DMS153 treated with DMSO at 0.1 percent for 48 hours (cell line): ENCODE data around the gene HYAL3.
"Not testable (repeated sequence)": the region's sequence is repeated elsewhere in the genome, so short reads cannot be mapped to it uniquely, and the experiment has no call there.

Experiments used
- DNase-seq: peaks from one replicate; lab custom pipeline; 2025; ENCODE audit not compliant: unreplicated experiment; lab: John Stamatoyannopoulos, UW

The HYAL3 gene

DNA sequence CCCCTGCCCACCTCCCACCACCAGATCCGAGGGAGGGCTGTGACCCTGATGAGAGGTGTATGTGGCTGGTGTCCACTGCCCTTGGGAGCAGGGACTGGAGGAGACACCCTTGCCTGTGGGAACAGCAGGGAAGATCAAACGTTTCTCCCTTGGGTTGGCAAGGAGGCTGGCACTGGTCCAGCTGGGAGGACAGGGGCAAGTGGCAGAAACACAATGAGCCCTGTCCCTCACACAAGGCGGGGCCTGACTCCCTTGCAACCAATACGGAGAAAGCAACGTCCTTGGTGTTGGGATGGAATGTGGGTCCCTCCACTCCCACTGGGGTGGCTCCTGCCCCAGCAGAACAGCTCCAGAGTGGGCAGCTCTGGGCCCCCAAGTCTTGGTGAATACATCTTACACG lies 18.1 kb upstream of the HYAL3 start:
- DNase-seq = no peak

DNA sequence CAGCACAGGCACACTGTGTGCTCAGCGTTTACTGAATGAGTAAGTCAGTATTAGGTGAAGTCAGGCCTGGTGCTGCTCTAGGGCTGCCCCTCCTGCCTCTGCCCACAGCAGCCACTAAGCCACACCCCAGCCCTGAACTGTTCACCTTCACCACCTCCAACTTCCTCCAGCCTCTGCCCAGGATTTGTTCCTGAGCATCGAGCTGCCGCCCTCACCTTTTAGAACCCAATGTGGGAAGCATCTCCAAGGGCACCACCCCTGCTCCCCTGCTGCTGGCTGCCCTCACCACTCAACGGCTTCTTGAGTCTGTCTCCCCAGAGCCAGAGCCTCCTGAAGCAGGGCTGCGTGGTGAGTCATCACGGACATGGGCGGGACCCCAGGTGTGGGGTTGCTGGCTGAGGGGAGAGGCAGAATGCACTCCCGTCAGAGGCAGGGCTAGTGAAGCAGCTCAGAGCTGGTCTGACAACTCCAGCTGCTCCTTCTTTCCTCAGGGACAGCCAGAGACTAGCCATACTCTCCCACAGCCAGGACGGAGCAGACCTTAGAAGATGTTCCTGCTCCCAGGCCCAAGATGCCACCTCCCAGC lies 17.5 kb upstream of the HYAL3 start:
- no peak for DNase-seq

DNA sequence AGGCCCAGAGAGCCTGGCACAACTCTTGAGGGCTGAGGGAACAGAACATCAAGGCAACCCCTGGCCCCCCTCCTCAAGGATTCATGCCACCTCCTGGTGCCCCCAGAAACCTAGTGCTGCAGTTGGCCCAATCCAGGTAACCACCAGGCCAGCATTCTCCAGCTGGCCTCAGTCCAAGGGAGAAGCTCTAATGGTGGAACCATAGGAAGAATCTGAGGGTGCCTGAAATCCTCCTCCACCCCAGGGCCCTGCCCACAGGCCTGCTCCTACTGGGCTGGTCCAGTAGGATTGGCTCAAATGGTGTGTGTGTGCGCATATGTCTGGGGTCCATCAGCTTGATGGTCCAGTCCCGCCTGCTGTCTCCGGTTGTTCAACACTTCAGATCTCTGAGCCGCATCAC lies 15.6 kb upstream of the HYAL3 start:
- DNase-seq = no peak

DNA sequence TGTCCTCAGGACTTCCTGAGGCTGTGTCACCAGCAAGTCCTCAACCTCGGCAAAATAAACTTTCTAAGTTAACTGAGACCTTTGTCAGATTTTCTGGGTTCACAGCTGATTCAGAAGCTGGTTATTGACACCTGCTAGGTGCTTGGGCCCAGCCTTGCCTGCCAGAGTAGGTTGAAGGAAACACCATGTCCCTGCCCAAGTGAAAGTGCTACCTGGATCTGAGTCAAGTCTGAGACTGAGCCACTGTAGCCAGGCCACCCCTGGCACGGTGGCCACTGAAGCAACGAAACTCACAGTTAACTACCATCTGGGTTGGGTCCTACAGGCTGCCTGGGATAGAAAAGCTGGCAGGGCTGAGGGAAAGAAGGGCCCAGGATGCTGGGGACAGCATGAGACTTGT lies 15.1 kb upstream of the HYAL3 start:
- DNase-seq = no peak

DNA sequence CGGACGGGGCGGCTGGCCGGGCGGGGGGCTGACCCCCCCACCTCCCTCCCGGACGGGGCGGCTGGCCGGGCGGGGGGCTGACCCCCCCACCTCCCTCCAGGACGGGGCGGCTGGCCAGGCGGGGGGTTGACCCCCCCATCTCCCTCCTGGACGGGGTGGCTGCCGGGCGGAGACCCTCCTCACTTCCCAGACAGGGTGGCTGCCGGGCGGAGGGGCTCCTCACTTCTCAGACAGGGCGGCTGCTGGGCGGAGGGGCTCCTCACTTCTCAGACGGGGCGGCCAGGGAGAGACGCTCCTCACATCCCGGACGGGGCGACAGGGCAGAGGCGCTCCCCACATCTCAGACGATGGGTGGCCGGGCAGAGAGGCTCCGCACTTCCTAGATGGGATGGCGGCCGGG lies 12.8 kb upstream of the HYAL3 start:
- not testable (repeated sequence) for DNase-seq

DNA sequence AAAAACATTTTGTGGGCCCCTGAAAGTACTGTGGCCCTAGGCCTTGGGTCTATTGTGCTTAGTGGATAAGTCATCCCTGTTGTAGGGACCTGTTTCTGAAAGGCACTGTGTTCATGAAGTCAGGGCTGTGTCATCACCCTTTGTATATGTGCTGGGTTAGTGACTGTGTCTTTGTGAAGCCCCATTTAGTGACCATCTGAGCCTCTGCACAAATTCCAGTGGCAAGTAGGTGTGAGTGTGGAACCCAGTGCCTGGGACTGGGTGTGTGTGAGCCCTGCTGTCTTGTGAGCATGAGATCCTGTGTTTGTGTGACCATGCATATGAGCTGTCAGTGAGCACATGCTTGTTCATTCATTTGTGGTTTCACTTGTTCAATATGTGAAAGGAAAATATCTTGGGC lies 5.4 kb upstream of the HYAL3 start:
- DNase-seq = no peak

DNA sequence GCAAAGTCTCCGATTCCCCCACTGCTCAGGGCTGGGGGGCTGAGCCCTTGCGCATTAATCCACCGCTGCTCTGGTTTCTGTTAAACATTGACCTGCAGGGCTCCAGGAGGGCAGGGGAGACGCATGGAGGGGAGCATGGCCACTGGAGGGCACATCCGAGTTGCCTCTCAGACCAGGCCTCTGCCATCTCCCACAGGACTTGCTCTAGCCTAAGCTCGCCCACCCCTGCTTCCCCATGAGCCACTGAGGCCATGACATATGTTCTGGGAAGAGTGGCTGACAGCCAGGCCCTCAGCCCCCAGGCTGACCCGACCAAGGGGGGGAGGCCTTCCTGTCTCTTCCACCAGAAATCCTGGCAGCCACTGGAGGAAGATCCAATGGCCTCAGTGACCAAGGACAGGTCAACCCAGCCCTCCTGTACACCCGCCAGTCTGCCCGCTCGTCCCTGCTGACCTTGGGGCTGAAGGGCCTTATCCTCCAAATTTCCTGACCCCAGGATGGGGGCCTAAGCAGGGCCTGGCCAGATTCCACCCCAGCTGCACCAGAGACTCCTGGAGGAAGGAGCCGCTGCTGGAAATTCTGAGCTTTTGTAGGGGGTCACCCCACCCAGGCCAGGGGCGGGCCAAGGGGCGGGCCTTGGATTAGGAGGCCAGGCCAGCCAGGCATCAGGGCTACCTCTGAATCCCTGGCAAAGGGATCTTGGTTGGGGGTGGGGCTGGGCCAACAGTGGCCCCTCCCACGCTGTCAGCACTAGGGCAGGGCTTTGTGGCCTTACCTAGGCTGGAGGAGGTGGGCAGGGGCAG lies 4.0 kb upstream of the HYAL3 start, which contains the start of gene HYAL1:
TSS of gene HYAL1 (minus strand) at position 562 of the 803 bp plus-strand sequence. CDS start 618 bp downstream, outside the sequence.
- DNase-seq = no peak

DNA sequence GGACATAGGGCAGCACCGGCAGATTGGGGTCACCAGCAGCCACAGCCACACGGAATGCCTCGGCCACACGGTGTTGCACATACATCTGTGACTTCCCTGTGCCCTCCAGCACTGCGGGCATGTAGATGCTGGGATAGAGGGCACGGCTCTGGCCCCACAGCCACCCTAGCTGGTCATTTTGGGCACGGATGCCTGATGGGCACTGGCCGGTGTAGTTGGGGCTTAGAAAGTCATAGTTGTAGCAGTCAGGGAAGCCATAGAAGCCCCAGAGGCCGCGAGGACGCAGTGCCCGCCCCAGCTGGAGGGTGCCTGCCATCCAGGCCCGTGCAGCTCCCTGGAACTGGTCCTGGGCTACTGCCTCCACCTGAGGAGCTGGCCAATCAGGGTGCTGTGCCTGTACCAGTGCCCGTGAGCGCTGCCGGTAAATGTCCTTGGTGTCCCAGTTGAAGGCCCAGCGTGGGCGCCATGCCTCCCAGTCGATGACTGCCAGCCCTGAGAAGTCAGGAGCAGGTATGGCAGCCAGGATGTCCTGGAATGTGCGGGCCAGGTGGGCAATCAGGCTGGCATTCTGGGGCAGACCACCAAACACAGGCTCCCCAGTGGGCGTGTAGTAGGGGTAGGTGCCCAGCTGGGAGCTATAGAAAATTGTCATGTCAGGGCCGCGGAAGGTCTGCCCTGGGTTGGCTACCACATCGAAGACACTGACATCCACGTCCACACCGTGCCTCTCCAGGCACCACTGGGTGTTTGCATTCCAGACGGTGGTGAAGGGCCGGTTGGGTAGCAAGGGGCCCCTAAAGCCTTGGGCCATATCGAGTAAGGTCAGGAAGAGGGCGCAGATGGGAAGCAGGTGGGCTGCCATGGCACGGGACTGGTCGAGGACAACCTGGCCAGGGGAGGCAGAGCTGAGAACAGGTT lies 3.1 kb upstream of the HYAL3 start:
- DNase-seq = no peak

DNA sequence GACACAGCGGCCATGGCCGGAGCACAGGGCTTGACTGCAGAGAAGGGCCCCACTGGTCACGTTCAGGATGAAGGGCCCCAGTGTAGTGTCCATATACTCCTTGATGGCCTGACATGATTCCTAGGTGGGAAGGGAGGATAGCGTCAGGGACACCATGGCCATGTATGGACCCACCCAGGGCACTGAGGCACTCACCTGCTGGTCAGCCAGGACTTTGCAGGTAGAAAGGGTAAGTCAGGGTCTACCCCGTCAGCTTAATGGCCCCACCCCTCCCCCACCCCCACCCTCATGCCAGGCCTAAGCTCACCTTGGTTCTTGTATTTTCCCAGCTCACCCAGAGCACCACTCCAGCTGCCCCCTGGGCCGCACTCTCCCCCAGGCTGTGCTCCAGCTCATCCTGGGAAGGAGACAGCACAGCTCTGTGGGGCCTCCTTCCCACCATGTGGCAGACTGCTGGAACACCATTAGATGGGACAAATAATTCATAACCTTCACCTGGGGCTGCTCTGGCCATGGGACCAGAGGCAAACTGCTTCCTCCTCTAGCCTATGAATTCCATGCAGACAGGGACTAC lies 1.6 kb upstream of the HYAL3 start:
- DNase-seq = no peak

DNA sequence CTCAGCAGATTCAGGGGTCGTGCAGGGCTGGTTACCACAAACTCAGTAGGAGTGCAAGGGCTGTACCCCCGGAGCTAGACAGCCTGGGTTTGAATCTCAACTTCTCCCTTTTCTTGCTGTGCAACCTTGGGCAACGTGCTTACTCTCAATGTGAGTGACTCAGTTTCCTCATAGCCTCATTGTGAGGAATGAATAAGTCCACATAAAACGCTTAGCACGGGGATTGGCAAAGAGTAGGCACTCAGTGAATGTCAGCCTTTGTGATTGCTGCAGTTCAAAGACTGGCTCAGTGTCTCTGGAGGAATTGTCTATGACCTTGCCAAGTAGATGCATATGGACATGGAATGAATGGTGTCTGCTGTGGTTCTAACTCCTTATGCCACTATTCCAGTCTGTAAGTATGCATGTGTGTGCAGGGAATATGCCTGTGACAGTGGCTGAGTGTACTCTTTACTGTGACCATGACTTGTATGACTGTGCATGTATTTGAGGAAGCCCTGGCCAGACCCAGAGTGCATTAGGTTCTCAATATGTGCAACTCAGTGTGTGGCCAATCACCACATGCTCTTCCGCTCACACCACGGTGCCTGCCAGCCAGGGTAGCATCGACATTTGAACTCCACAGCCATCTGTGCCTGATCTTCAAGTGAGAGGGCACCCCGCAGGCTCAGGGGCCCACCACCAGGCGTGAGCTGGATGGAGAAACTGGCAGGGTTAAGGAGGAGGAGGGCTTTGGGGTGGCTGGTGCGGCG lies 900 bp upstream of the HYAL3 start:
- no peak for DNase-seq

DNA sequence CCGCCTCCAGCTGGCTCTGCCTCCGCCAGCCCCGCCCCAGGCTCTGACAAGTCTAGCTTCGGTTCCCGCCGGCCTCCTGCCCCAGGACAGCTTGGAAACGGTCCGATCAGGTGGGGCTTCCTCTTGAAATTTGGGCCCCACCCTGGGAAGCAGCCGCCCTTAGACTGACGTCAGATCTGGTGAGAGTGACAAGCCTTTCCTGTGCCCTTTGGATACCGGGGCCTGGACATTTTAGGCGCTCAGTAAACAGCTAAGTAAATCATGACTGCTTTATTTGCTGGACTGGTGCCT lies 378 bp upstream of the HYAL3 start:
- no peak for DNase-seq

DNA sequence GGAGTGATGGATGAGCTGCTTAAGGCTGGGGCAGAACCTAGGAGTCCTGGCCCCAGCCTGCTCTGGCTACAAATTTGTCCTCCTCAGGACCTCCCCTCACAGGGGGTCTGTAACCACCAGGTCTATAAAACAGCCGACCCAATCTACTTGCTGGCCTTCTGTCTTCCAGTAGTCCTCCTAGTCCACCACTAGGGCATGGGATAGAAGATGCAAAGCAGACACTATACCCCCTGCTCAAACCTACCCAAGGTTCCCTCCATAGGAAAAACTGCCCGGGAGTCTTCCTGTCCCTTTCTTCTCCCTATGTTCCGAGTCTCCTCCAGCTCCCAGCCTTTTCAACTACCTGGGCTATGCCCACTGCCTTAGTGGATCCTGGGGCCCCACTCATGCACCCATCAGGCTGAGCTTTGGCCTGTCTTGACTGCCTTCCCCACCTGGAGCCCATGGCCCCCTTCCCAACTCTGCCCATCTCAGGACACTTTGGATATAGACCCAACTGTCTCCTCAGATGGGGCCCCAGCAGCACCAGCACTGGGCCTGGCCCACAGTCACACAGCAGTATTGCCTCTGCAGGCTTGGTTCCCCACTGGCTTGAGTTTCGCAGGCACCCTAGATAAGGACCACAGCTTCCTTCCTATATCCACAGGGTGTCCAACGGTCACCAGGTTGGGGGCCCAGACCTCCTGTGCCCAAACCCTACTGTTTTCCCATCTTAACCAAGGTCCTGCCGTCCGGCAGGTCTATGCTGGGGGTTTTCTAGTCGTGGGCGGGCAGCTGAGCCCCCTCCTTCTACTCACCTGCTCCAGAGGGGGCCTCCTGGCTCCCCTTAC lies 1.1 kb downstream of the HYAL3 start:
- no peak for DNase-seq

DNA sequence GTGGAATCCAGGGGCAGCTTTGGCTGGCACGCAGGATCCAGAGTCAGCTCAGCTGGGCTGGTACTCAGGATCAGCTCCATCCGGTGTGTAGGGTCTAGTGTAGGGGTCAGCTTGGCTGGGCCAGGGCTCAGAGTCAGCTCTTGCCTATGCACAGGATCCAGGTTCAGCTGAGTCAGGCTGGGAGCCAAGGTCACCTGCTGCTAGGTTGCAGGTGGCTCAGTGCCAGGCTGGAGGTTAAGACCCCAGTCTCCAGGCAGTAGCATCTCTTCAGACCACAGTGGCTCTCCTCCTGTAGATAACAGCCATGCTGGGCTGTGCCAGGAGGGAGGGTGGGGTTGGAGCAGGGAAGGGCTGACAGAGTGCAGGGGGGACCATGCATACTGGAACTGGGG lies 1.8 kb downstream of the HYAL3 start:
- no peak for DNase-seq

DNA sequence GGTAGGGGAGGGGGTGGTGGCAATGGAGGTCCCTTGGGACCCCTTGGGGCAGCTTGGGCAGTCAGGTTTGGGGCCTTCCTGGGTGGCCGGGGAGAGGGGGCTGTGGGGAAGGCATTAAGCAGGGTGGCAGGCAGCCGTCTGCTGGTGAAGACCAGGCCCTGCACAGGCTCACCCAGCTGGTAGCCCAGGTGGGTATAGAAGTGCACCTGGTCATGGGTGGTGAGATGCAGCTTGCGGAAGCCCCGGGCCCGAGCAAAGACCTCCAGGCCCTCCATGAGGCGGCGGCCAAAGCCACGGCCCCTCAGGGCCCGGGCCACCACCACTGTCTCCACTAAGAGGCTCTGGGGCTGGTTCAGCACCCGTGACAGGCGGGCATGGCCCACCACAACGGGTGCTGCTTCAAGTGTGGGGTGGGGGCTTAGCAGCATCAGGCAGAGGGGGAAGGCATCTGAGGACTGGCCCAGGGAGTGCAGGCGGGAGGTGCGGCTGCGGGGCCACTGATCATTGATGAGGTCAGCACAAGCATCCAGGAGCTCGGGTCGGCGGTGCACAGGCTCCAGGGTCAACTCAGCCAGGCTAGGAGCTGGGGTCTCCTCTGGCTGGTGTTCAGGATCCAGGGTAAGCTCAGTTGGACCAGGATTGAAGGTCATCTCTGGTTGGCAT lies 2.4 kb downstream of the HYAL3 start:
- DNase-seq = no peak

DNA sequence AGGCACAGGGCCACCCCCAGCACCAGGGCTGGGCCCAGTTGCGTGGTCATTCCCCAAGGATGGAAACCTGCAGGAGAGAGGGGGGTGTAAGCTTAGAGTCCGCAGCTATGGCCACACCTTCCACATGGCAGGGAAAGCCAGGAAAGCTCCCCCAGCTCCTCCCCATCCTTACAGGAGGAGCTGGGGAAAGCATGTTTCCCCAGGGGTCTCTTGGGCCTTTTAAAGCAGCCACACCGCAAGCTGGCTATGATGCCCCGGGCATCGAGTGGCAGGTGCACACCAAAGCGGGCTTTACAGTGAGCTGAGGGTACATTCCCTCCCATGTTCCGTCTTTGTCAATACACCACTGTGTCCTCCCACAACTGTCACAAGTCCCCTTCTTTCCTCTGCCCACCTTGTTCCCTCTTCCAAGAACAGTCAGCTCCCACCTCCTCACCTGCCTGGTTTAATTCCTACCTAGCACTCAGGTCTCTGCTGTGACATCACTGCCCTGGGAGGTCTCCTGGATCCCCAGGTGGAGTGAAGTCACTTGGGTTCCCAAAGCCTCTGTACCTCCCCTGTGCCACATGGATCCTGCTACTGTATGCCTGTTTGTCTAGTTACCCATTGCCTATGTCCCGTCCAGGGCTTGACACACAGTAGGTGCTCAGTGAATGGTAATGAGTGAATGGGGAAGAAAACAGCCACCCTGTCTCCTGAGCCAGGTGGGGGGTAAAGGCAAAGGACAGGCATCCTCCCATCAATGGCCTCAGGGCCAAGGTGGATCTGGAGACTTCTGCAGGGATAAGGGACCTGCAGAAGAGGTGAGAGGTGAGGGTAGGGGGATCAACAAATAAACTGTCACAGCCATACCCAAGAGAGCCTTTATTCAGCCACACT lies 3.4 kb downstream of the HYAL3 start:
- DNase-seq = no peak

DNA sequence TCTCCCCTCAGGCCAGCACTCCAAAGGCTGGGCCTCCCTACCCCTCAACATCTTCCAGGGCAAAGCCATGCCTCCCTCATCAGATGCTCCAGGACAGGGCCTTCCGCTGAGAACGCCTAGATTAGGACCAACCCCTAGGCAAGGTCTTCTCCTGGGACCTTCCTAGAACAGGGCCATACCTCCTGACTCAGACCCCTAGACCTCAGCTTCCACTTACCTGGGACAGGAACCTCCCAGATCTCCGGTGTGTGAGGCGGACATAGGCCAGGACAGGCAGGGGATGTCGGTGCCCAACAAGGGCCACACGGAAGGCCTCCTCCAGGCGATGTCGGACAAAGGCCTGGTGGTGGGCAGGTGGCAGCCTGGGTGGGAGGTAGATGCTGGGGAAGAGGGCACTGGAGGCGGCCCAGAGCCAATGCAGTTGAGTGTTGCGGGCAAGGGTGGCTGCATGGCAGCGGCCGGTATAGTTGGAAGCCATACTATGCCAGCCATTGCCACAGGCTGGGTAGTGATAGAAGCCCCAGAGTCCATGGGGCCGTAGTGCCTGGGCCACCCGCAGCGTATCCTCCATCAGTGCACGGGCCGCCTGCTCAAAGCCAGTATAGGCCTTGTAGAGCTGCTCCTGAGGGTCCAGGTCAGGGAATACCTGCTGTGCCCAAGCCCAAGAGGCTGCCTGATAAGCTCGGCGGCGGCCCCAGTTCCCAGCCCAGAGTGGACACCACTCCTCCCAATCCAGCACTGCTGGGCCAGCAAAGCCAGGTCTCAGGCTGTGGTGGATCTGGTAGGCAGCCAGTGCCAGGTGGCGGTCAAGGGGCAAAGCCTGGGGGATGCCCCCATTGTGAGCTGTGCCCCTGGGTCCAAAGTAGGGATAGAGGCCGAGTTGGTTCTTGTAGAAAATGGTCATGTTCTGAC lies 4.5 kb downstream of the HYAL3 start:
- DNase-seq = no peak

DNA sequence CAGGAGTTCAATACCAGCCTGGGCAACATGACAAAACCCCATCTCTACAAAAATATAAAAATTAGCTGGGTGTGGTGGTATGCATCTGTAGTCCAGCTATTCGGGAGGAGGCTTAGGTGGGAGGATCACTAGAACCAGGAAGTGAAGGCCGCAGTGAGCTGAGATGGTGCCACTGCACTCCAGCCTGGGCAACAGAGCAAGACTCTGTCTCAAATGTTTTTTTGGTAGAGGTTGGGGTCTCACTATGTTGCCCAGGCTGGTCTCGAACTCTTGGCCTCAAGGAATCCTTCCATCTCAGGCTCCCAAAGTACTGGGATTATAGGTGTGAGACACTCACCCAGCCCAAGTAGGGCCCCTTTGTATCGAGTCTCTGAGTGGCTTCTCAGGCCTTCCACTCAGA lies 5.1 kb downstream of the HYAL3 start:
- no peak for DNase-seq
